ENCODE results near the gene DISC1. TPM values are rescaled to one million over a fixed set of nuclear protein-coding genes. Genes with fewer than 3 reads are reported as not detected.
"Not testable (repeated sequence)": the region's sequence is repeated elsewhere in the genome, so short reads cannot be mapped to it uniquely, and the experiment has no call there.

Gene DISC1
- total RNA-seq, 1 experiment from 2014 or later: 0.91 TPM

DNA sequence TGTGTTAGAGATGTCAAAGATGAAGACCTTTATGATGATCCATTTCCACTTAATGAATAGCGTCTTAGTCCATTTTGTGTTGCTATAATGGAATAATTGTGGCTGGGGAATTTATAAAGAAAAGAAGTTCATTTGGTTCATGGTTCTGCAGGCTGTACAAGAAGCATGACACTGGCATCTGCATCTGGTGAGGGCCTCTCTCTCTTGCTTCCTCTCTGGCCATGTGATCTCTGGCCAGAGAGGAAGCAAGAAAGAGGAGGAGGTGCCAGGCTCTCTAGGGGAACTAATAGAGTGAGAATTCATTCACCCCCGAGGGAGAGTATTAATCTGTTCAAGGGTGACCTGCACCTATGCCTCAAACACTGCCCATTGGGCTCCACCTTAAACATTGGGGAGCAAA is 242.8 kb downstream of the DISC1 start:
- DNase-seq (ENCODE audit: low read depth): no peak
- in situ Hi-C loops (cut with HindIII; ENCODE audit: low pct_unique_long_range_greater_than_20kb, low sequenced_read_pairs): loop anchor here (10.0 kb wide), 1 partner anchor 755 kb away; no protein-coding TSS in a partner anchor

DNA sequence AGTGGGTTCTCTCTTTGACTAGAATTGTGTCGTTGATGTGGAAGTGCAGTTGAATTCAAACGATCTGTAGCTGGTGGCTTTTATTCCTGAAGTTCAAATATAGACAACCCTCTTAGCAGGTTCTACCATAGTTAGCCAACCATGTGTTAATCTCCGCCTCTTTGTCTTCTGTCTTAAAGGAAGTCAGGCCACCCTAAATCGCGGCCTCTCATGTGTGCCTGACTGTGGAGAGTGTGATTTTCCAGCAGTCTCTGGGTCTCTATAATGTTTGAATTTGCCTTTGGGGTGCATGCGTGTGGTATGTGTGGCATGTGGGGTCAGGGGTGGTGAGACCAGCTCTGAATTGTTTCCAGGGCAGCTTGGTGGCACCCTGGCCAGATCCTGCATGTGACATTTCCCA is 244.9 kb downstream of the DISC1 start:
- DNase-seq (ENCODE audit: low read depth): no peak
- in situ Hi-C loops (cut with HindIII; ENCODE audit: low pct_unique_long_range_greater_than_20kb, low sequenced_read_pairs): no loop called here

DNA sequence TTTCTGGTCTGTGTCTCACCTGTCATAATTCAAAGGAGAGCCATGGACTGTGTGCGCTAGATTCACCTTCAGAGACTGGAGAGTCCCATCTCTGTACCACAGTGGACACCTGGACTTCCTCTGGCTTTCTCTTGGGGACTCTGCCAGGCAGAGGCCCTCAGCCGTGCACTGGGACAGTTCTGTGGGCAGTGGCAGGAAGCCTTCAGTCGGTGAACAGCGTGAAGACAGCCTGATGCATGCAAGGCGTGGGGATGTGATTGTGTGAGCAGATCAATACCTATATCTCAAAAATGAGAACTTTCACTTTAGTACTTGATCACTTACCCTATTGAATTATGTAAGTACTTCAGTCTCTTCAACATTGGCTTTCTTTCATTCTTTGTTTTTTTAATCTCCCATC is 245.3 kb downstream of the DISC1 start:
- no peak for DNase-seq (ENCODE audit: low read depth)
- in situ Hi-C loops (cut with HindIII; ENCODE audit: low pct_unique_long_range_greater_than_20kb, low sequenced_read_pairs): no loop called here

DNA sequence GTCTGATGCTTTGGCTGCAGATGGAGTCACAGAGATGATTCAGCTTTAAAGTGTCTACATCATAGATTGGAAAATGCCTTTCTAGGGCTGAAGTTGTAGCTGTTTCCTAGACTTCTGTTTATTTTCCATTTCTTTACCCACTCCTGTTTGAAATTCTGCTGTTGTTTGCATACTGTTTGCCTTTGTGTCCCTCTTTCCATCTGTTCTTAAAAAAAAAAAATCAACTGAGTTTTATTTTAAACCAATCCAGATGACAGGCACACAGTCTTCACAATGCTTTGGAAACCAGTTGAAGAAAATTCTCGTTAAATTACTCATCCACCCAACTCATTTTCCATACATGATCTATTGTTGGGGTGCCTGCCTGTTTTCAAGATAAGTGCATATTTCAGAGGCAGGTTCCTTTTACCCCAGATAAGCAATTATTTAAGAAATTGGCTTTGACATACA is 245.9 kb downstream of the DISC1 start:
- in situ Hi-C loops (cut with HindIII; ENCODE audit: low pct_unique_long_range_greater_than_20kb, low sequenced_read_pairs): no loop called here
- DNase-seq (ENCODE audit: low read depth): no peak

DNA sequence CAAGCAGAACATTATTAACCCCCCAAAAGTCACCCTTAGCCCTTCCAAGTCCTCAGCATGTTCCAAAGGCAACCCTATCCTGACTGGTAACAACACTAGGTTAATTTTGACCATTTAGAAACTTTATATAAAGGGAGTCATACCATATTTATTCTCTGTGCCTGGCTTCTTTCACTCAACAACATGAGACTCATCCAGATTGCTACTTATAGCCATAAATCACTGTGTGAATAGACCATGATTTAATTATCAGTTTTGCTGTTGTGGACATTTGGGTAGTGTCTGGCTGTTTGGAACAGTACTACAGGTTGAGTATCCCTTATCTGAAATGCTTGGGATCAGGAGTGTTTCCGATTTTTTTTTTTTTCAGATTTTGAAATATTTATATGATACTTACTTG is 252.1 kb downstream of the DISC1 start:
- DNase-seq (ENCODE audit: low read depth): no peak
- in situ Hi-C loops (cut with HindIII; ENCODE audit: low pct_unique_long_range_greater_than_20kb, low sequenced_read_pairs): no loop called here

DNA sequence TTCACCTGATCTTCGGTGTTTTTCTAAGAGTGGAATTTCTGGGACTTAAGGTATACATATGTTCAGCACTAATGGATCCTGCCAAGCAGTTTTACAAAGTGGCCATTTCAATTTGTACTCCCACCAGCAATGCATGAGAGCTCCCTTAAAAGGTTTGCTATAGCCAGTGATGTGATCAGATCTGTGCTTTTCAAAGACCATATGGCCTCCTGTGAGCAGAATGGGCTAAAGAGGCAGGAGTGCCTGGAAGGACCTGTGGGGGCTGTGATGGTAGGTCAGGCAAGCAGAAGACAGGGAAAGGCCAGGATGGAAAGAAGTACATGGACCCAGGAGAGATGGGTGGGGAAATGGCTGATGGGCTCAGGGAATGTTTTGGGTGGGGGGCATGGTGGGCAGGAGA is 252.7 kb downstream of the DISC1 start:
- no peak for DNase-seq (ENCODE audit: low read depth)
- in situ Hi-C loops (cut with HindIII; ENCODE audit: low pct_unique_long_range_greater_than_20kb, low sequenced_read_pairs): no loop called here

DNA sequence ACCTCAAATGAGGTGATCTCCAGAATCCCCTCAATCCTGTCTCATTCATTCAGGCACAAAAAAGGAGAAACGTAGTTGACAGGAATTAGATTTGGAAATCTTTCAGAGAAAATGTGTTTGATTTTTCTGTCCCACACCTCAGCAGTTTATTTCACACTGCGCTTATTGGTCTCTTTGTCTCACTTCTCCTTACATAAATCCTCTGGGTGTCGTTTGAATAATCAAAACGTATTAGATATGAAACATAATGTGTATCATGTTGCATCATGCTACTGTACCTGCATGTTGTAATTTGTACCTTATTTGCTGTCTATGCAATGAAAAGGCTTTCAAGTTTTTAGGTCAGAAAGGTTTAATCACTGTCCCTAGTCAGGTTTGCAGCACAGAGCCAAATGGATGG is 255.7 kb downstream of the DISC1 start:
- DNase-seq (ENCODE audit: low read depth): no peak
- in situ Hi-C loops (cut with HindIII; ENCODE audit: low pct_unique_long_range_greater_than_20kb, low sequenced_read_pairs): no loop called here

DNA sequence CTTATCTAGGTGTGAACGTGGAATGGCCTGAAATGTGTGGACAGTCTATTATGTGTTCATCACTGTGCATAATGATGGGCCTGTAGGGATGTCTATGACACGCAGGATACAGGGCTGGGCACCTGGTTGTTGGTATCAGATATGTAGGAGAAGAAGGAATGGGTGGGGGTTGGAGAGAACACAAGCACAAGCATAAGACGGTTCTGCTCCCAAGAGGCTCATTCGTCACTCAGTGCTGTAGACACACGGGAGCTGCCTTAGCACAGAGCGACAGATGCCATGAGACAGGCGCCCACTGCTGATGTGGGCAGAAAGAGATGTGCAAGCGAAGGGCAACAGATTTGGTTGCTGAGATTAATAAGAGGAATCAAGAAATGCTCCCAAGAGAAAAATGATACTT is 256.2 kb downstream of the DISC1 start:
- DNase-seq (ENCODE audit: low read depth): no peak
- in situ Hi-C loops (cut with HindIII; ENCODE audit: low pct_unique_long_range_greater_than_20kb, low sequenced_read_pairs): no loop called here

DNA sequence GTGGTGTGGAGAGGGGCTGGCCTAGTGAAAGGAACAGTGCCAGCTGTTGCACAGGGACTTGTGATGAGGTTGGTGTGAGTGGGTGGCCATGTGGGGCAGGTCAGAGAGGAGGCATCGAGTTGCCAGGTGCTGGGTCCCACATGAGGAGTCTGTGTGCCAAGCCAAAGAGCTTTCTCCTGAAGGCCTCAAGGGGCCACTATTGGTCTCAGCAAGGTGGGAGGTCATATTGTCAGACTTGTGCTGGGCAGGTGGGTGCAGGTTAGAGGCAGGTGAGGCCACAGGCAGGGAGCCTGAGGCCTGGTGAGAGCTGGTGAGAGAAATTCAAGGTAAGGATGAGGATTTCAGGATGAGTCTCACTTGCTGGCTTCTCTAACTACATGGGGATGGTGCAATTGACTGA is 256.8 kb downstream of the DISC1 start:
- in situ Hi-C loops (cut with HindIII; ENCODE audit: low pct_unique_long_range_greater_than_20kb, low sequenced_read_pairs): no loop called here
- DNase-seq (ENCODE audit: low read depth): no peak

DNA sequence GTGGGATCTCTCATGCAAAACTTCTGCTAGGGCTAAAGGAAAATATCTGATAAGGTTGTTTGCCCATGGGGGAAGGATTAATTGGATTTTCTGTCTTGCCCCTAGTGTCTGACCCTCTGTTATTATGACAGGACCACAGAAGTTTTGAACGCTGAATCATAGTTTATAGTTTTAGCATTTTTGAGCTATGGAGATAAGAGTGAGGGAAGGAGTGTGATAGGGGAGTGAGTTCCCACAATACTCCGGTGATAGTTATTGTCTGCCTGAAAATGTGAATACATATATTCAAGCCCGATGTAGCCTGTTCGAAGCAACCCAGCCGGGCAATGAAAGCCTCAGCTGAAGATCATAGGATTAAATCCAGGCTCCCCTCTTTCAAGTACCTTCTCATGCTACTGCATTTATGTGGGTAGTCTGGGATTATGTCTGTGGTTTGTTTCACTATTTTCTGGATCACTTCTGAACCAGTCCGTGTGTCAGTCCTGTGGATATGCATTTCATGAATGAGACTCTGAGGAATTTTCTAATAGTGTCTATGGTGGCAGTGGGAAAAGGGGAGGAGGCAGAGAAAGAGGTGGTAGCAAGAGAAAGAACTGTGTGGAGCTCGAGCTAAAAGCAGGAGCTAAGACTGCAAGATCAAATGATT is 258.7 kb downstream of the DISC1 start:
- DNase-seq (ENCODE audit: low read depth): no peak
- in situ Hi-C loops (cut with HindIII; ENCODE audit: low pct_unique_long_range_greater_than_20kb, low sequenced_read_pairs): no loop called here

DNA sequence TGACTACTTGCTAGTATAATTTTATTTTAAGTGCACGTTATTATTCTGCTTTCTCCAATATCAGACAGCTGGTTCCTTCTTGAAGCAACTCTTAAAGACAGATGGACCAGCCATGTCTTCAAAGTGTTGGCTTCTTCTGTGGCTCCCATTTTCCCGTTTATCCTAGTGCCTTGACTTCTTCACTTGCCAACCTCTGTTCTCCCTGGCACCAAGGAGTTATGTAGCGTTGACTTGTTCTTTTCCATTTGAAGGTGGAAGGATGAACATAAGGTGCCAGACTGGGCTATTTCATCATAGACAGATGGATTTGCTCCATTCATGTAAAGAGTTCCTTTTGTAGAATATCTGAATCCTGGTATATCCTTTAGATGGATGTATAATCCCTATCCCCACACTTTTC is 260.6 kb downstream of the DISC1 start:
- DNase-seq (ENCODE audit: low read depth): no peak
- in situ Hi-C loops (cut with HindIII; ENCODE audit: low pct_unique_long_range_greater_than_20kb, low sequenced_read_pairs): no loop called here

DNA sequence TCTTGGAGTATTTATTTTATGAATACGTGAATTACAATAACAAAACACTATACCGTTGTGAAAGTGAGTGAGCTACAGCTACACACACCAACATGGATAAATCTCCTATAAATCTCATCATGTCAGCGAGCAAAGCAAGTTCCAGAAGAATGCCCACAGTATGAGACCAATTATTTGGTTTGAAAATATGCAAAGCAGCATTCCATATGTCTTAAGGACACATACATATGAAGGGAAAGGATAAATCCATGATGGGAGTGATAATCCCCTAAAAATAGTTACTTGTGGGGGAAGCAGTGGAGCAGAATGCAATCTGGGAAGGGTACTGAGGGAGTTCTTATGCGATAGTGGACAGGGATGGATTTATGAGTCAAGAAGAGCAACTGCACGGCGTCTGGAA is 261.3 kb downstream of the DISC1 start:
- no peak for DNase-seq (ENCODE audit: low read depth)

DNA sequence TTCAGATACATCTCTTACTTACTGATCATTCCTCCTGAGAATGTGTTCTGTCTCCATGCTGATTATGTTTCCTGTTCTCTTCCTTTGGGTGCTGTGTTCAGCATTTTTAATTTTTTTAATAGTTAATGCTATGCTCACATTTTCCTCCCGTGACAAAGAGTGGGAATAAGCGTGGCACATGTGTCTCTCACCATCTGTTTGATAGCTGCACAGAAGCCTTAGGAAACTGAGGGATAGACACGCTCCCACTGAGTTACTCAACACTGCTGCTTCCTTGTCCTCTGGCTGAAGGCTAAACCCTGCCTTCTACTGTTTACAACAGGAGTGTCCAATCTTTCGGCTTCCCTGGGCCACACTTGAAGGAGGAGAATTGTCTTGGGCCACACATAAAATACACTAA is 264.2 kb downstream of the DISC1 start:
- no peak for DNase-seq (ENCODE audit: low read depth)
- in situ Hi-C loops (cut with HindIII; ENCODE audit: low pct_unique_long_range_greater_than_20kb, low sequenced_read_pairs): no loop called here

More for the DNA sequence above, 261.3 kb downstream of the DISC1 start:
- in situ Hi-C loops (cut with HindIII; ENCODE audit: low pct_unique_long_range_greater_than_20kb, low sequenced_read_pairs): no loop called here

DNA sequence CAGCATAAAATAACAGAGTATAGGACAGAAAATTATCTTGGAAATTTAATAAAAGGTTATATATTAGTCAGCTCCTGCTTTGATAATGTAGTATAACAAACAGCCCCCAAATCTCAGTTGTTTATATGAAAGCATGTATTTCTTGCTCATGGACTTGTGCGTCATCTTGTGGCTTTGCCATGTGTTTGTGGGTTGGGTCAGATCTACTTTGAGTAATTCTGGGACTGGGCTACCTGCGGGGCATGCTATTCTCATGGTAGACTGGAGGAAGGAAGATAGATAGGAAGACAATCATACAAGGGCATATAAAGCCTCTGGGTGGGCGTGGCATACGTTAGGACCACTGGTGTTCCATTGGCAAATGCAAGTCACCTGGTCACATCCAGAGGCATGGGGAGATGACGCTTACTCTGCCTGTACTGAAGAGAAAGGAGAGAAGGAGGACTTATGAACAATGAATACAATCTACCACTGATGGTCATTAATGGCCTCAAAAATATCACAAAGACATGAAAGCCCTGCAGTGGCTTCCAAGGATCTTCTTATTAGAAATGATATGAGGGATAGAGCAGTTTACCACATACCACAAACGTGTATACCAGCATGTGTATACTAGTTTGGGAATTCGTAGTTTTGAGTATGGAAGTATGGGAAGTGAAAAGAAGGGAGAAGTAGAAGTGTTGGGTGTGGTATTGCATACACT is 267.0 kb downstream of the DISC1 start:
- DNase-seq (ENCODE audit: low read depth): no peak
- in situ Hi-C loops (cut with HindIII; ENCODE audit: low pct_unique_long_range_greater_than_20kb, low sequenced_read_pairs): no loop called here

DNA sequence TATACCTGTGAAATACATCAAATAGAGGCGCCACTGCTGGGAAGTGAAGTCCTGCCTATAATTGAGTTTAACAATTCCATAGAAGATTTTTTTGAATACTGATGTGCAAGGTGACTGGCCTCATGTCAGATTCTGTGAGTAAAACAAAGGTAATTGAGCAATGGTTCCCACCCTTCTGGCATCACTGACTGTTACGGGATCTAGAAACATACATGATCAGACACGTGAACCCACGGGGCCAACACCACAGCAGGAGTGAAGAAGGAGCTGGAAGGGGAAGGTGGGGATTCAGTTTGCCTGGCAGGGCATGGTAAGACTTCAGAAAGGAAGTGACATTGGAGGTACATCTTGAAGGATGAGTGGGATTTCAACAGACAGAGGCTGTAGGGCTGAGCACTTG is 270.2 kb downstream of the DISC1 start:
- in situ Hi-C loops (cut with HindIII; ENCODE audit: low pct_unique_long_range_greater_than_20kb, low sequenced_read_pairs): no loop called here
- DNase-seq (ENCODE audit: low read depth): no peak

DNA sequence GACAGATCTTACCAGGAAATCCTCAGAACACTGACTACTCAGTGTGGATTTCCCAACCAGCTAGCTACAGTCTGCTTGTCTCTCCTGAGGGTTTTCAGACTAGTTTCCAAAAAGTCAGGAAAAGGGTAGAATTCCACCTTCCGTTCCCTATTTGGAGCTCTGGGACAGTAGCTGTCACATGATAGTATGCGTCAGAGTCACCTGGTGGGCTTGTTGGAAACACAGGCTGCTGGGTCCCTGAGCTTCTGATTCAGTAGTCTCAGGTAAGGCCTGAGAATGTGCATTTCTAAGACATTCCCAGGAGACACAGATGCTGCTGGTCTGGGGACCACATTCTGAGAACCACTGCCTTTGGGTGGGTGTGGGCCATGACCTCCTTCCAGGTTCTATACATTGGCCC is 272.5 kb downstream of the DISC1 start:
- in situ Hi-C loops (cut with HindIII; ENCODE audit: low pct_unique_long_range_greater_than_20kb, low sequenced_read_pairs): no loop called here
- DNase-seq (ENCODE audit: low read depth): no peak

DNA sequence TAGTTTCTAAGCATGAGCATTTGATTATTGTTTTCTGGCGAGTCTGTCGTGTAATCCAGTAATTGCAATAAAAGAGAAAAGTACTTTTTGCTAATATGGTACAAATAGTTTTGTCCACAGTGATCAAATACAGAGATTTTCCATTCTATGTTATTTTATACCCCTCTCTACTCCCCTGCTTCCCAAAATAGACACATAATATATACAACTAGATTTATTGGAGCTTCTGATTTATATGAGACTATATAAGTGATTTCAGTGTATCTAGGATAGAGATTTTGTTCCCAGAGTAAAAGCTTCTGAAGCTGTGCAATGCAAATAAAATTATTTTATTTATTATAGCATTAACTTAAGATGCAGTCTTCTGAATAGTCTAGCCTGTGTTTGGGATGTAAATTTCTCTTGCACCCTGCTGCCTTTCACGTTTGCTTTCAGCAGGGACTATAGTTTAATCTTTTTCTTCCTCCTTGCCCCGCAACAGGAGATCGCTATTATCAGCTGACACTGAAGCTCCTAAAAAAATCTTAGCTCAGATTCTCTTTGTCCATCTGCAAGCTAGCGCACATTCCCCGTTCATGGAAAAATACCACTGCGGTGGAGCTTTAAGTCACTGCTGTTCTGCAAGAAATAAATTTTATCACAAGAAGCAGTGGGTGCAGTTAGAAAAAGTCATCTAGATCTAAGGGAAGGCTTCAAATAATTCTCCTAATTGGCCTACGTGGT is 273.3 kb downstream of the DISC1 start:
- in situ Hi-C loops (cut with HindIII; ENCODE audit: low pct_unique_long_range_greater_than_20kb, low sequenced_read_pairs): no loop called here
- DNase-seq (ENCODE audit: low read depth): no peak

DNA sequence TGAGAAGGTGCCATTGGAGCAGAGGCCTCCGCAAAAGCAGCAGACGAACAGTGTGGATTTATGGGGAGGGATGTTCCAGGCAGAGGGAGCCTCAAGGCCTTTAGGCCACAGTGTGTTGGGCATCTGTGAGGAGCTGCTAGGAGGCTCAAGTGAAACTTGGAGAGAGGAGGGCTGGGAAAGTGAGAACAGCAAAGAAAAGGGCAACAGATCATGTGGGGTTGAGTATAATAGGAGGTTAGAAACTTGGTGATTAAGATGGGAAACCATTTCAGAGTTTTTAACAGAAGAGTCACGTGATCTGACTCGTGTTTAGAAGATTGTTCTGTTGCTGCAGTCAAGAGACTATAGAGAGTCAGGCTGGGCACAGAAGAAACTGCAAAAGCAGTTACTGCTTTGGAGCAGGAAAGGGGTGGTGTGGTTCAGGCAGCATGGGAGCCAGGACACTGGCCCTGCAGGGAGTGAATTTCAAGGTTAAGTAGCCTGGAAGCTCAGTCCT is 277.0 kb downstream of the DISC1 start:
- in situ Hi-C loops (cut with HindIII; ENCODE audit: low pct_unique_long_range_greater_than_20kb, low sequenced_read_pairs): no loop called here
- no peak for DNase-seq (ENCODE audit: low read depth)

DNA sequence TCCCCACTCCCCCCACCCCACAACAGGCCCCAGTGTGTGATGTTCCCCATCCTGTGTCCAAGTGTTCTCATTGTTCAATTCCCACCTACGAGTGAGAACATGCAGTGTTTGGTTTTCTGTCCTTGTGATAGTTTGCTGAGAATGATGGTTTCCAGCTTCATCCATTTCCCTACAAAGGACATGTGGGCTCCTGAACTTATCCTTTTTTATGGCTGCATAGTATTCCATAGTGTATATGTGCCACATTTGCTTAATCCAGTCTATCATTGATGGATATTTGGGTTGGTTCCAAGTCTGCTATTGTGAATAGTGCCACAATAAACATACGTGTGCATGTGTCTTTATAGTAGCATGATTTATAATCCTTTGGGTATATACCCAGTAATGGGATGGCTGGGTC is 280.7 kb downstream of the DISC1 start:
- in situ Hi-C loops (cut with HindIII; ENCODE audit: low pct_unique_long_range_greater_than_20kb, low sequenced_read_pairs); DNase-seq (ENCODE audit: low read depth): not testable (repeated sequence)
